HepG2 (cell line): ENCODE data around the gene GNMT. TPM values are rescaled to one million over a fixed set of nuclear protein-coding genes. Genes with fewer than 3 reads are reported as not detected.

ENCODE experiments used
- FOXA3 ChIP-seq: IDR thresholded peaks from 2 replicates; pipeline ENCODE4 v1.6.1; 2016; ENCODE audit warnings: missing genetic modification reagents, missing compliant biosample characterization
- HIC2 ChIP-seq: sonication (generic); formaldehyde crosslinking; IDR thresholded peaks from 2 replicates; pipeline ENCODE4 v1.9.0; 2022; ENCODE audit warnings: low read depth, missing genetic modification reagents
- HMGXB4 ChIP-seq, 2 experiments: sonication (generic) in 1 of 2; formaldehyde crosslinking in 1 of 2; IDR thresholded peaks; 2 replicates each; pipeline versions ENCODE4 v1.4.0 to v1.6.1; 2018 to 2020; ENCODE audit warnings: missing genetic modification reagents in 2 of 2, borderline replicate concordance in 1 of 2, low read depth in 1 of 2, mild to moderate bottlenecking in 1 of 2, missing biosample characterization in 1 of 2
- LBX2 ChIP-seq: sonication (generic); formaldehyde crosslinking; IDR thresholded peaks from 2 replicates; pipeline ENCODE4 v1.5.0; 2020; ENCODE audit warnings: missing genetic modification reagents, mild to moderate bottlenecking, borderline replicate concordance
- PAX8 ChIP-seq: sonication (generic); formaldehyde crosslinking; IDR thresholded peaks from 2 replicates; pipeline ENCODE4 v1.8.0; 2022; ENCODE audit warnings: mild to moderate bottlenecking, missing genetic modification reagents, borderline replicate concordance
- POGZ ChIP-seq: sonication (generic); formaldehyde crosslinking; IDR thresholded peaks from 2 replicates; pipeline ENCODE4 v1.4.0; 2020; ENCODE audit warnings: mild to moderate bottlenecking, missing genetic modification reagents
- RFX5 ChIP-seq: IDR thresholded peaks from 2 replicates; pipeline ENCODE4 v1.6.1; 2011; ENCODE audit warnings: low read depth, low read length, improper control_type of control experiment
- ZKSCAN8 ChIP-seq: IDR thresholded peaks from 2 replicates; pipeline ENCODE4 v1.6.1; 2016; ENCODE audit warnings: borderline replicate concordance, missing genetic modification reagents, missing compliant biosample characterization
- ZNF556 ChIP-seq: sonication (generic); formaldehyde crosslinking; IDR thresholded peaks from 2 replicates; pipeline ENCODE4 v1.4.0; 2020; ENCODE audit warnings: mild to moderate bottlenecking, missing genetic modification reagents, borderline replicate concordance
- ZNF780A ChIP-seq: sonication (generic); formaldehyde crosslinking; IDR thresholded peaks from 2 replicates; pipeline ENCODE4 v1.8.0; 2022; ENCODE audit warnings: mild to moderate bottlenecking, missing genetic modification reagents, moderate library complexity
- ZNF839 ChIP-seq: sonication (generic); formaldehyde crosslinking; IDR thresholded peaks from 2 replicates; pipeline ENCODE4 v1.4.0; 2020; ENCODE audit warnings: missing genetic modification reagents, mild to moderate bottlenecking, borderline replicate concordance
- ZSCAN21 ChIP-seq: sonication (generic); formaldehyde crosslinking; IDR thresholded peaks from 2 replicates; pipeline ENCODE4 v1.8.0; 2022; ENCODE audit warnings: mild to moderate bottlenecking, missing genetic modification reagents, moderate library complexity, borderline replicate concordance
- polyA plus RNA-seq, 8 experiments: library from polyadenylated mRNA; depleted of rRNA in 3 of 8; stranded (reverse) in 7 of 8; unstranded in 1 of 8; fragments of >200 nt; fragmentation: Illumina TruSeq in 4 of 8; extraction: Trizol in 4 of 8; gene quantifications; 2 replicates each; pipeline versions ENCODE4 v1.2.1 to v1.2.3, GENCODE V29; 2011 to 2016; ENCODE audit warnings: low read depth in 4 of 8, missing spikeins in 1 of 8, mixed read lengths in 1 of 8; ENCODE audit not compliant: insufficient read depth in 1 of 8
- total RNA-seq, 5 experiments: library from RNA; depleted of rRNA; stranded (reverse); fragments of >200 nt; fragmentation: Illumina TruSeq; extraction: Trizol; gene quantifications; 2 replicates each; pipeline ENCODE4 v1.2.3, GENCODE V29; 2016; ENCODE audit warnings: low read depth in 1 of 5
- TF ChIP-seq, protein P1 (sequence below): sonication (generic); formaldehyde crosslinking; IDR thresholded peaks from 2 replicates; pipeline ENCODE4 v1.4.0; 2020; ENCODE audit warnings: low read depth, missing genetic modification reagents
- TF ChIP-seq, protein P2 (sequence below): sonication (generic); formaldehyde crosslinking; IDR thresholded peaks from 2 replicates; pipeline ENCODE4 v1.5.1; 2020; ENCODE audit warnings: mild to moderate bottlenecking, missing genetic modification reagents, moderate library complexity
- TF ChIP-seq, protein P3 (sequence below): sonication (generic); formaldehyde crosslinking; IDR thresholded peaks from 2 replicates; pipeline ENCODE4 v1.5.1; 2020; ENCODE audit warnings: missing genetic modification reagents, mild to moderate bottlenecking, borderline replicate concordance

The GNMT gene
- total and polyA plus RNA-seq, 2 of the 13 experiments (the other 11 are each of a cell fraction or from before 2014, with no cell fraction given), result 2.8 to 7.0 TPM

DNA sequence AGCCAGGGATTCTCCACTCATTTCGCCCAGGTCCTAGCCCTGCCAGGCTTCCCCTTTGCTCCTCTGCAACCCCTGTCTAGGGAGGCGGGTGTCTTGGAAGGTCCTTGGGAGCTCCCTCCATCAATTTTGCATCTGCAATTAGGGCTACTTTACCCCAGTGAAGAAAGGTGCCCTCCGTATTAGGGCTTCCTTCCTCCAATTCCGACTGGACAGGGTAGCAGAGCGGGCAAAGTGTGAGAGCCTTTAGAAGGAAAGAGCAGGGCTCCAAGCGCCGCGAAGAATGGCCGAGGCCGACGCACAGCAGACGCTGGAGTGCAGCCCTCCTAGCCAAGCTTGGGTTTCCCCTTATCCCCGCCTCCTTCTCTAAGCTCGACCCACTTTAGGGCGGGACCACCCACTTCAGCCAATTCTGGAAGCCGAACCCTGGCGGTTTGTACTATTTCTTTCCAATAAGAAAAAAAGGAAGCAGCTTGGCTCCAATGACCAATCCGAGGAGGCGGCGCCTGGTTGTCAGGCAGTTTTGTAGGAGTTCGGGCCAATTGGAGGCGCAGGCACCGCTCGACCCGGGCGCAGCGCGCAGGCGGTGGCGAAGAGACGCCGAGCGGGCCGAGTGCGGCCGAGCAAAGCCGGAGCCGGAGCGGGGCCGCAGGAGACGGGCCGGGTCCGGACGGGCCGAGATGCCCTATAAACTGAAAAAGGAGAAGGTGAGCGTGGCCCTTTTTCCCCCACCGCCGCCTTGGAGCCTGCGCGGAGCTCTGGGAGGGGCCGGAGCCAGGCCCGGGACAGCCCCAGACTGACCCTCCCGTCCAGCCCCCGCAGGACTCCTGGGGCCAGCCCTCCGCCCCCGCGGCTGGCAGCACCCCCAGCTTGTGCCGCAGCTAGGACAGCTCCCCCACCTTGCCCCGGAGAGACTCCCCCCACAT is 23.7 kb downstream of the GNMT start, which contains the start of gene PPP2R5D (continued):
- TF ChIP-seq LBX2 (CRISPR knock-in tag), result no peak
- TF ChIP-seq ZNF839, result no peak
- TF ChIP-seq ZNF556, result no peak
- TF ChIP-seq, protein P1, sequence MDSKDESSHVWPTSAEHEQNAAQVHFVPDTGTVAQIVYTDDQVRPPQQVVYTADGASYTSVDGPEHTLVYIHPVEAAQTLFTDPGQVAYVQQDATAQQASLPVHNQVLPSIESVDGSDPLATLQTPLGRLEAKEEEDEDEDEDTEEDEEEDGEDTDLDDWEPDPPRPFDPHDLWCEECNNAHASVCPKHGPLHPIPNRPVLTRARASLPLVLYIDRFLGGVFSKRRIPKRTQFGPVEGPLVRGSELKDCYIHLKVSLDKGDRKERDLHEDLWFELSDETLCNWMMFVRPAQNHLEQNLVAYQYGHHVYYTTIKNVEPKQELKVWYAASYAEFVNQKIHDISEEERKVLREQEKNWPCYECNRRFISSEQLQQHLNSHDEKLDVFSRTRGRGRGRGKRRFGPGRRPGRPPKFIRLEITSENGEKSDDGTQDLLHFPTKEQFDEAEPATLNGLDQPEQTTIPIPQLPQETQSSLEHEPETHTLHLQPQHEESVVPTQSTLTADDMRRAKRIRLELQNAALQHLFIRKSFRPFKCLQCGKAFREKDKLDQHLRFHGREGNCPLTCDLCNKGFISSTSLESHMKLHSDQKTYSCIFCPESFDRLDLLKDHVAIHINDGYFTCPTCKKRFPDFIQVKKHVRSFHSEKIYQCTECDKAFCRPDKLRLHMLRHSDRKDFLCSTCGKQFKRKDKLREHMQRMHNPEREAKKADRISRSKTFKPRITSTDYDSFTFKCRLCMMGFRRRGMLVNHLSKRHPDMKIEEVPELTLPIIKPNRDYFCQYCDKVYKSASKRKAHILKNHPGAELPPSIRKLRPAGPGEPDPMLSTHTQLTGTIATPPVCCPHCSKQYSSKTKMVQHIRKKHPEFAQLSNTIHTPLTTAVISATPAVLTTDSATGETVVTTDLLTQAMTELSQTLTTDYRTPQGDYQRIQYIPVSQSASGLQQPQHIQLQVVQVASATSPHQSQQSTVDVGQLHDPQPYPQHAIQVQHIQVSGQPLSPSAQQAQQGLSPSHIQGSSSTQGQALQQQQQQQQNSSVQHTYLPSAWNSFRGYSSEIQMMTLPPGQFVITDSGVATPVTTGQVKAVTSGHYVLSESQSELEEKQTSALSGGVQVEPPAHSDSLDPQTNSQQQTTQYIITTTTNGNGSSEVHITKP, result no peak; the same call in 1 of the 2 replicates
- 0 out of 2 replicates have a peak, but pooled peaks have one; percentile 19 for TF ChIP-seq PAX8 (CRISPR knock-in tag)
- TF ChIP-seq, protein P2, sequence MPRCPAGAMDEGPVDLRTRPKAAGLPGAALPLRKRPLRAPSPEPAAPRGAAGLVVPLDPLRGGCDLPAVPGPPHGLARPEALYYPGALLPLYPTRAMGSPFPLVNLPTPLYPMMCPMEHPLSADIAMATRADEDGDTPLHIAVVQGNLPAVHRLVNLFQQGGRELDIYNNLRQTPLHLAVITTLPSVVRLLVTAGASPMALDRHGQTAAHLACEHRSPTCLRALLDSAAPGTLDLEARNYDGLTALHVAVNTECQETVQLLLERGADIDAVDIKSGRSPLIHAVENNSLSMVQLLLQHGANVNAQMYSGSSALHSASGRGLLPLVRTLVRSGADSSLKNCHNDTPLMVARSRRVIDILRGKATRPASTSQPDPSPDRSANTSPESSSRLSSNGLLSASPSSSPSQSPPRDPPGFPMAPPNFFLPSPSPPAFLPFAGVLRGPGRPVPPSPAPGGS, result no peak
- 0 out of 2 replicates have a peak, but pooled peaks have one; percentile 13 for TF ChIP-seq FOXA3 (CRISPR knock-in tag)
- TF ChIP-seq, protein P3, sequence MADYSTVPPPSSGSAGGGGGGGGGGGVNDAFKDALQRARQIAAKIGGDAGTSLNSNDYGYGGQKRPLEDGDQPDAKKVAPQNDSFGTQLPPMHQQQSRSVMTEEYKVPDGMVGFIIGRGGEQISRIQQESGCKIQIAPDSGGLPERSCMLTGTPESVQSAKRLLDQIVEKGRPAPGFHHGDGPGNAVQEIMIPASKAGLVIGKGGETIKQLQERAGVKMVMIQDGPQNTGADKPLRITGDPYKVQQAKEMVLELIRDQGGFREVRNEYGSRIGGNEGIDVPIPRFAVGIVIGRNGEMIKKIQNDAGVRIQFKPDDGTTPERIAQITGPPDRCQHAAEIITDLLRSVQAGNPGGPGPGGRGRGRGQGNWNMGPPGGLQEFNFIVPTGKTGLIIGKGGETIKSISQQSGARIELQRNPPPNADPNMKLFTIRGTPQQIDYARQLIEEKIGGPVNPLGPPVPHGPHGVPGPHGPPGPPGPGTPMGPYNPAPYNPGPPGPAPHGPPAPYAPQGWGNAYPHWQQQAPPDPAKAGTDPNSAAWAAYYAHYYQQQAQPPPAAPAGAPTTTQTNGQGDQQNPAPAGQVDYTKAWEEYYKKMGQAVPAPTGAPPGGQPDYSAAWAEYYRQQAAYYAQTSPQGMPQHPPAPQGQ (CRISPR knock-in tag), result no peak
- TF ChIP-seq RFX5, result peak; percentile 100
- no peak for TF ChIP-seq ZNF780A
- peak; percentile 58 for TF ChIP-seq POGZ (CRISPR knock-in tag)
- TF ChIP-seq ZSCAN21, result no peak
- peak; percentile 44 to 53; a peak in 3 of 4 replicates for TF ChIP-seq HMGXB4 (CRISPR knock-in tag; IDR thresholded peaks at IDR 0.05; ENCODE audit: borderline replicate concordance in 1 of 2, low read depth in 1 of 2)
- no peak for TF ChIP-seq HIC2 (CRISPR knock-in tag)
- TF ChIP-seq ZKSCAN8 (CRISPR knock-in tag), result 0 out of 2 replicates have a peak, but pooled peaks have one; percentile 13
